ENCODE results near the gene TYW5.

TYW5 gene

DNA sequence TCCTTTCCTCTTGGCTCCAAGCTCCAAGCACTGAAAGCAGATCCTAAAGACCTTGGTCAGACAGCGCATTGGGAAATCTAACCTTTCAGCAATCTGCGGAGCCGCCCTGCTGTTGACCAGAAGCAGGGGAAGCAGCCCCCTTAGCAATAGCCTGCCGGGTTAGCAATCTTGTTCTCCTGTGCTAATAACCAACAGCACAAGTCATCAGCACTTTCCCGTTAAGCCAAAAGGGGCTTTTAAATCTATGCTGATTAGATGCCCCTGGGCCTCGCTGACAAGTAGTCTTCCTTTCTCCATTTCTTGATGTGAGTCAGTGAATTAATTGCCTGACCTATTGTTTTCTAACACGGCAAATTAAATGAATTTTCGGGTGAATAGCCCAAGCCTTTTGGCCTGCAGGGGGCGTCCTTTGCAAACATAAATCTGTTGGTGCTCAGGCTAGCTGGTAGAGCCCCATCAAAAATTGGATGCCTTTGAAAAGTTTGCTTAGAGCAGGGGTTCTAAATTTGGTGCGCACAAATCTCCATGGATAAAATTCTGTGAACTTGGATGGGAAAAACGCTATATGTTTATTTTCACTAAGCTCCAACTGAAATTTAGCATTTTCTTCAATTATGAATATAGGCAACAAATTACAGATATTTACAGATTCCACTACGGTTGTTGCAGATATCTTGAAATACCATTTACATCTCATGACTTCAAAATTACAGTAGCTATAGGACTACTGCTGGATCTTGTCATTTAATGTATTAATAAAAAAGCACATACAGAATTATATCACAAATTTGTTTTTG lies 24.7 kb upstream of the TYW5 start:
- H3K9me3 Mint-ChIP-seq, result peaks cover 3% of the 10 kb centered on the region
- H3K27ac Mint-ChIP-seq, result no peak overlapping the region
- peak overlapping the region; percentile 74 for H3K4me3 Mint-ChIP-seq
- peaks cover 22% of the 10 kb centered on the region for H3K4me1 Mint-ChIP-seq
- DNase-seq, result peak; percentile 92
- H3K36me3 Mint-ChIP-seq (ENCODE audit: low read depth), result peaks cover 7% of the 10 kb centered on the region
- TF ChIP-seq CTCF (IDR thresholded peaks at IDR 0.05), result peak; percentile 90
- no peaks in the 10 kb centered on the region for H3K27me3 Mint-ChIP-seq (ENCODE audit: low read depth, poor library complexity)

- H3K36me3 Mint-ChIP-seq (ENCODE audit: low read depth), result peaks cover 10% of the 10 kb centered on the region
- no peak for TF ChIP-seq CTCF (IDR thresholded peaks at IDR 0.05)
- no peak for DNase-seq
- peaks cover 22% of the 10 kb centered on the region for H3K4me1 Mint-ChIP-seq
- H3K27ac Mint-ChIP-seq, result no peak overlapping the region
- peaks cover 3% of the 10 kb centered on the region for H3K9me3 Mint-ChIP-seq
- no peaks in the 10 kb centered on the region for H3K27me3 Mint-ChIP-seq (ENCODE audit: low read depth, poor library complexity)
- no peak overlapping the region for H3K4me3 Mint-ChIP-seq
These were observed 24.1 kb upstream of the TYW5 start for GRCh38 chr2:199979398-199979797.

GRCh38 chr2:199977984-199978415 lies 22.7 kb upstream of the TYW5 start:
- Mint-ChIP-seq H3K4me3 (no peak overlapping the region), H3K4me1 (peaks cover 17% of the 10 kb centered on the region), H3K27me3 (ENCODE audit: low read depth, poor library complexity) (no peaks in the 10 kb centered on the region), H3K36me3 (ENCODE audit: low read depth) (peaks cover 19% of the 10 kb centered on the region), H3K27ac (no peak overlapping the region), H3K9me3 (peaks cover 3% of the 10 kb centered on the region)
- TF ChIP-seq CTCF (IDR thresholded peaks at IDR 0.05), result no peak
- no peak for DNase-seq

- H3K36me3 Mint-ChIP-seq (ENCODE audit: low read depth), result peaks cover 19% of the 10 kb centered on the region
- TF ChIP-seq CTCF (IDR thresholded peaks at IDR 0.05), result no peak
- peaks cover 3% of the 10 kb centered on the region for H3K9me3 Mint-ChIP-seq
- H3K27ac Mint-ChIP-seq, result no peak overlapping the region
- no peak for DNase-seq
- no peak overlapping the region for H3K4me3 Mint-ChIP-seq
- H3K4me1 Mint-ChIP-seq, result peaks cover 7% of the 10 kb centered on the region
- H3K27me3 Mint-ChIP-seq (ENCODE audit: low read depth, poor library complexity), result no peaks in the 10 kb centered on the region
These were observed 20.1 kb upstream of the TYW5 start for GRCh38 chr2:199975273-199975895.

- no peak for DNase-seq
- H3K9me3 Mint-ChIP-seq, result peaks cover 3% of the 10 kb centered on the region
- no peaks in the 10 kb centered on the region for H3K4me1 Mint-ChIP-seq
- peak; percentile 58 for TF ChIP-seq CTCF (IDR thresholded peaks at IDR 0.05)
- no peak overlapping the region for H3K27ac Mint-ChIP-seq
- no peaks in the 10 kb centered on the region for H3K27me3 Mint-ChIP-seq (ENCODE audit: low read depth, poor library complexity)
- no peak overlapping the region for H3K4me3 Mint-ChIP-seq
- peaks cover 21% of the 10 kb centered on the region for H3K36me3 Mint-ChIP-seq (ENCODE audit: low read depth)
These were observed 18.4 kb upstream of the TYW5 start for GRCh38 chr2:199973703-199974102.

Data from nephron progenitor cell (in vitro differentiated cells).